GM12878 (cell line): Measurements from ENCODE around the gene VWA3B. TPM values are rescaled to one million over a fixed set of nuclear protein-coding genes. Genes with fewer than 3 reads are reported as not detected.

Experiments used
- ATAC-seq: fragments of 200-7000 bp; cut with Tn5 transposase; 3 replicates; pipeline ENCODE4 v1.9.1; 2020; ENCODE audit warnings: mild to moderate bottlenecking, moderate library complexity
- BruUV-seq: library from RNA; stranded (reverse); fragments of 400-500 nt; replicated peaks from 2 replicates; lab custom pipeline; 2021; lab: Mats Ljungman, UMichigan
- CTCF ChIA-PET: fragments of 300-600 bp; sonication (Branson Sonifier 250); formaldehyde crosslinking; extraction: SDS; loops from one replicate; lab custom pipeline; 2021; ENCODE audit warnings: inconsistent platforms; lab: Yijun Ruan, JAX
- POLR2A ChIA-PET: fragments of 350-600 bp; formaldehyde crosslinking; extraction: SDS; loops from one replicate; lab custom pipeline; 2021; ENCODE audit warnings: inconsistent platforms; lab: Charles Lee
- RAD21 ChIA-PET: fragments of 300-600 bp; sonication (Branson Sonifier 250); formaldehyde crosslinking; loops from one replicate; lab custom pipeline; 2023; ENCODE audit warnings: antibody characterized with exemption; ENCODE audit not compliant: unreplicated experiment; lab: Charles Lee
- SMC1A ChIA-PET: fragments of 300-600 bp; sonication (Branson Sonifier 250); formaldehyde crosslinking; loops from one replicate; lab custom pipeline; 2023; ENCODE audit not compliant: unreplicated experiment, uncharacterized antibody; lab: Charles Lee
- DNase-seq: peaks from one replicate; pipeline ENCODE4 v3.0.0-alpha.2; 2011; ENCODE audit warnings: low read depth, low spot score
- FAIRE-seq: peaks from 3 replicates; lab custom pipeline; 2011; peaks lifted over from hg19 to GRCh38; lab: Jason Lieb, UNC
- H2AFZ ChIP-seq: 2 replicates; pipeline ENCODE4 v1.6.0; 2011; ENCODE audit warnings: low read depth, low read length, control low read depth; ENCODE audit not compliant: control insufficient read depth
- H3K27ac ChIP-seq: 2 replicates; pipeline ENCODE4 v1.5.1; 2011; ENCODE audit warnings: control low read depth; ENCODE audit not compliant: control insufficient read depth, insufficient read depth
- H3K27me3 ChIP-seq, 2 experiments: replicated peaks in 1 of 2; 2 replicates each; pipeline versions ENCODE4 v1.6.0 to v1.6.1; 2011; ENCODE audit warnings: low read length in 1 of 2; ENCODE audit not compliant: control insufficient read depth in 2 of 2, insufficient read depth in 2 of 2
- H3K36me3 ChIP-seq, 2 experiments: 2 replicates each; pipeline ENCODE4 v1.5.1; 2011; ENCODE audit warnings: low read length in 1 of 2; ENCODE audit not compliant: control insufficient read depth in 2 of 2, insufficient read depth in 2 of 2
- H3K4me1 ChIP-seq: 2 replicates; pipeline ENCODE4 v1.6.1; 2011; ENCODE audit warnings: mild to moderate bottlenecking, low read length, moderate library complexity, mixed read lengths; ENCODE audit not compliant: control insufficient read depth, insufficient read depth
- H3K4me2 ChIP-seq: 2 replicates; pipeline ENCODE4 v1.6.0; 2011; ENCODE audit warnings: control low read depth; ENCODE audit not compliant: control insufficient read depth, insufficient read depth
- H3K4me3 ChIP-seq: fragments of 200-600 bp; sonication (generic); 2 replicates; pipeline ENCODE4 v1.5.1; 2016
- H3K79me2 ChIP-seq: 2 replicates; pipeline ENCODE4 v1.6.0; 2011; ENCODE audit warnings: low read length; ENCODE audit not compliant: control insufficient read depth, insufficient read depth
- H3K9ac ChIP-seq: 2 replicates; pipeline ENCODE4 v1.8.0; 2011; ENCODE audit warnings: low read length, control low read depth, mixed read lengths; ENCODE audit not compliant: control insufficient read depth, insufficient read depth
- H3K9me3 ChIP-seq: replicated peaks from 3 replicates; pipeline ENCODE4 v1.5.1; 2011; ENCODE audit warnings: mild to moderate bottlenecking, low read length; ENCODE audit not compliant: control insufficient read depth, insufficient read depth
- H4K20me1 ChIP-seq: 2 replicates; pipeline ENCODE4 v1.6.0; 2011; ENCODE audit not compliant: control insufficient read depth, insufficient read depth
- BMI1 ChIP-seq: fragments of 450-650 bp; IDR thresholded peaks from 2 replicates; pipeline ENCODE4 v1.6.1; 2016; ENCODE audit warnings: mild to moderate bottlenecking, moderate library complexity, borderline replicate concordance
- CBX5 ChIP-seq: sonication (generic); IDR thresholded peaks from 2 replicates; pipeline ENCODE4 v1.6.1; 2016; ENCODE audit warnings: low read depth, moderate library complexity, mild to moderate bottlenecking, inconsistent platforms
- CHD2 ChIP-seq: IDR thresholded peaks from 2 replicates; pipeline ENCODE4 v1.6.1; 2011; ENCODE audit warnings: low read depth, low read length, improper control_type of control experiment, borderline replicate concordance
- CHD4 ChIP-seq: fragments of 200-600 bp; sonication (generic); IDR thresholded peaks from 2 replicates; pipeline ENCODE4 v1.6.1; 2016; ENCODE audit warnings: mild to moderate bottlenecking
- FOXK2 ChIP-seq: fragments of 450-650 bp; IDR thresholded peaks from 2 replicates; pipeline ENCODE4 v1.6.1; 2017; ENCODE audit warnings: mild to moderate bottlenecking, moderate library complexity
- WGBS: methylation state at CpG from one replicate; pipeline ENCODE4 v1.1.6; 2016; ENCODE audit warnings: low lambda C conversion rate; ENCODE audit not compliant: insufficient replicate concordance, insufficient coverage; ENCODE audit errors: missing lambda C conversion rate; 5-methylcytosine and 5-hydroxymethylcytosine counted together
- in situ Hi-C: fragments of 300-500 bp; cut with MboI; formaldehyde crosslinking; loops from 9 replicates; pipeline ENCODE4 v1.14.3; 2018; ENCODE audit warnings: mixed read lengths
- intact Hi-C: fragments of 100-400 bp; cut with micrococcal nuclease; formaldehyde crosslinking; loops from one replicate; pipeline ENCODE4 v1.14.2; 2022; ENCODE audit not compliant: unreplicated experiment
- polyA plus RNA-seq, 11 experiments: library from polyadenylated mRNA; depleted of rRNA in 4 of 11; unstranded in 6 of 11; stranded (reverse) in 5 of 11; fragments of >200 nt; fragmentation: Nextera tagmentation in 4 of 11; fragmentation: Illumina TruSeq in 1 of 11; extraction: Ambion mirVana in 4 of 11; extraction: Trizol in 1 of 11; gene quantifications; 1 replicate in 1 of 11; 2 replicates in 10 of 11; pipeline versions ENCODE4 v1.2.1 to v1.2.3, GENCODE V29; 2011 to 2016; ENCODE audit warnings: inconsistent platforms in 2 of 11, missing spikeins in 2 of 11, low read depth in 1 of 11
- total RNA-seq, 4 experiments: library from RNA; depleted of rRNA in 3 of 4; stranded (reverse); fragments of >200 nt in 3 of 4; fragmentation: Illumina TruSeq in 1 of 4; extraction: Trizol in 1 of 4; gene quantifications; 2 replicates each; pipeline versions ENCODE4 v1.2.1 to v1.2.3, GENCODE V29; 2013 to 2021
- TF ChIP-seq, protein P1 (sequence below): fragments of 450-650 bp; IDR thresholded peaks from 2 replicates; pipeline ENCODE4 v1.6.1; 2017; ENCODE audit warnings: mild to moderate bottlenecking, low read depth, inconsistent platforms; ENCODE audit not compliant: poor library complexity, severe bottlenecking

VWA3B gene
- total and polyA plus RNA-seq, 10 of the 15 experiments (the other 5 are each of a cell fraction or from before 2014, with no cell fraction given) = 0.04 to 0.86 (median 0.19) TPM; not detected in 4

DNA sequence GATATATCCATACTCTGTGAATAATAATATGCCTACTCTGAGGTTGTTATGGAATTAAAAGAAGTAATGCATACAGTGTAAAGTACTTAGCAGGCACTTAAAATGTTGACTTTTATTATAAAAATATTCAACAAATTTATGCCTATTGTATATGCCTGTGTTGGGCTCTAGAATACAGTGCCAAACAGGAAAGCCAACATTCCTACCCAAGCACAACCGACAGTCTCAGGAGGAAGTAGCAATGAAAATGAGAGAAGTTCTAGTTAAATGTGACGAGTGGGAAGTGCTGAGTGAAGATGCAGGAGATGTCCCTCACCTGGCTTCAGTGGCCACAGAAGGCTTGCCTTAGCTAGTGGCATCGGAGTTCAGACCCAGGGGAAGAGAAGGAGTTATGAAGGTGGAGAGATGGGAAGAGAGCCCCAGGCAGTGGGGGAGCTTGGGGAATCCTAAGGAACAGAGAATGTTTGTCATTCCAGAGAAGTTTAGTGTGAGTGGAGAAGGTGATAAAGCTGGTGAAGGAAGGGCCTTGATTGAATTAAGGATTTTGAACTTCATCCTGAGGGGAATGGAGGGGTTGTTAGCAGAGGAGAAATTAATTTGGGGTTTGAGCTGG lies 153.9 kb downstream of the VWA3B start:
- Histone ChIP-seq H3K9me3 (no peaks in the 10 kb centered on the region), H3K9ac (no peak overlapping the region), H3K36me3 (no peaks in the 10 kb centered on the region), H3K4me2 (no peak overlapping the region), H3K4me3 (no peak overlapping the region)
- ChIA-PET SMC1A (interaction anchor here (0.6 kb wide), 1 partner anchor 12 kb away, joined by 4 read pairs; no protein-coding TSS in a partner anchor), CTCF (no interaction called here)
- no peak for ATAC-seq
- in situ Hi-C loops = no loop called here
- no TSS peak for BruUV-seq
- TF ChIP-seq CHD2 = no peak
- TF ChIP-seq CHD4 = no peak
- TF ChIP-seq FOXK2 = no peak
- TF ChIP-seq CBX5 = no peak
- TF ChIP-seq, protein P1, sequence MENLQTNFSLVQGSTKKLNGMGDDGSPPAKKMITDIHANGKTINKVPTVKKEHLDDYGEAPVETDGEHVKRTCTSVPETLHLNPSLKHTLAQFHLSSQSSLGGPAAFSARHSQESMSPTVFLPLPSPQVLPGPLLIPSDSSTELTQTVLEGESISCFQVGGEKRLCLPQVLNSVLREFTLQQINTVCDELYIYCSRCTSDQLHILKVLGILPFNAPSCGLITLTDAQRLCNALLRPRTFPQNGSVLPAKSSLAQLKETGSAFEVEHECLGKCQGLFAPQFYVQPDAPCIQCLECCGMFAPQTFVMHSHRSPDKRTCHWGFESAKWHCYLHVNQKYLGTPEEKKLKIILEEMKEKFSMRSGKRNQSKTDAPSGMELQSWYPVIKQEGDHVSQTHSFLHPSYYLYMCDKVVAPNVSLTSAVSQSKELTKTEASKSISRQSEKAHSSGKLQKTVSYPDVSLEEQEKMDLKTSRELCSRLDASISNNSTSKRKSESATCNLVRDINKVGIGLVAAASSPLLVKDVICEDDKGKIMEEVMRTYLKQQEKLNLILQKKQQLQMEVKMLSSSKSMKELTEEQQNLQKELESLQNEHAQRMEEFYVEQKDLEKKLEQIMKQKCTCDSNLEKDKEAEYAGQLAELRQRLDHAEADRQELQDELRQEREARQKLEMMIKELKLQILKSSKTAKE = no peak
- no peak for TF ChIP-seq BMI1
- TF ChIP-seq, all 136 proteins: peak for 0
- WGBS = 14% methylated on average over 3 of the region's 3 CpGs
- no peaks in the 10 kb centered on the region for H3K4me1 ChIP-seq
- no peaks in the 10 kb centered on the region for H3K27me3 ChIP-seq
- H2AFZ ChIP-seq = no peak overlapping the region
- ChIA-PET RAD21 (no interaction called here), POLR2A (no interaction called here)
- FAIRE-seq = no peak
- intact Hi-C loops = no loop called here
- H4K20me1 ChIP-seq = no peaks in the 10 kb centered on the region
- H3K79me2 ChIP-seq = no peaks in the 10 kb centered on the region
- DNase-seq = no peak
- no peak overlapping the region for H3K27ac ChIP-seq
